ENCODE data around the gene CADPS.

- TF ChIP-seq CTCF (IDR thresholded peaks at IDR 0.05; ENCODE audit: low read length), result no peak
- TF ChIP-seq EZH2 (IDR thresholded peaks at IDR 0.05; ENCODE audit: borderline replicate concordance, low read length), result no peak
Observed at GRCh38 chr3:62749130-62749529, 126.1 kb downstream of the CADPS start.

Data from OCI-LY1 (cell line).